H9 (cell line): ENCODE results near the gene PRCD. TPM values are rescaled to one million over a fixed set of nuclear protein-coding genes. Genes with fewer than 3 reads are reported as not detected.

Source experiments
- DNase-seq: peaks from one replicate; pipeline ENCODE4 v3.0.0-alpha.2; 2017
- H2AFZ ChIP-seq: one replicate; pipeline ENCODE4 v1.6.1; 2013; ENCODE audit warnings: mild to moderate bottlenecking, low read length, control low read depth, moderate library complexity
- H2AK5ac ChIP-seq: 2 replicates; pipeline ENCODE4 v1.6.1; 2013; ENCODE audit warnings: low read length, control low read depth, mixed read lengths; ENCODE audit not compliant: insufficient read length
- H2BK120ac ChIP-seq: one replicate; pipeline ENCODE4 v1.6.1; 2013; ENCODE audit warnings: low read depth, mild to moderate bottlenecking, low read length, control low read depth, inconsistent platforms; ENCODE audit not compliant: poor library complexity, severe bottlenecking
- H2BK12ac ChIP-seq: 2 replicates; pipeline ENCODE4 v1.6.1; 2013; ENCODE audit warnings: low read length, control low read depth, mixed read lengths, low read depth; ENCODE audit not compliant: insufficient read length
- H2BK15ac ChIP-seq: 2 replicates; pipeline ENCODE4 v1.6.1; 2013; ENCODE audit warnings: low read depth, low read length, control low read depth
- H2BK20ac ChIP-seq: one replicate; pipeline ENCODE4 v1.6.1; 2013; ENCODE audit warnings: low read depth, mild to moderate bottlenecking, low read length, control low read depth, inconsistent platforms; ENCODE audit not compliant: poor library complexity, severe bottlenecking
- H2BK5ac ChIP-seq: 2 replicates; pipeline ENCODE4 v1.6.1; 2013; ENCODE audit warnings: low read length, control low read depth, mixed read lengths; ENCODE audit not compliant: insufficient read length
- H3K14ac ChIP-seq: 2 replicates; pipeline ENCODE4 v1.6.1; 2013; ENCODE audit warnings: low read length, control low read depth; ENCODE audit not compliant: insufficient read depth
- H3K18ac ChIP-seq: 2 replicates; pipeline ENCODE4 v1.6.1; 2013; ENCODE audit warnings: low read depth, mild to moderate bottlenecking, mixed read lengths, low read length, control low read depth; ENCODE audit not compliant: insufficient read length
- H3K23ac ChIP-seq: 2 replicates; pipeline ENCODE4 v1.6.1; 2013; ENCODE audit warnings: low read length, control low read depth, mixed read lengths, low read depth; ENCODE audit not compliant: insufficient read length
- H3K23me2 ChIP-seq: 2 replicates; pipeline ENCODE4 v1.6.1; 2013; ENCODE audit warnings: low read depth, mild to moderate bottlenecking, mixed read lengths, low read length, control low read depth; ENCODE audit not compliant: insufficient read length, poor library complexity, severe bottlenecking
- H3K27ac ChIP-seq: 2 replicates; pipeline ENCODE4 v1.5.1; 2013; ENCODE audit warnings: low read length, control low read depth, mixed read lengths, low read depth; ENCODE audit not compliant: insufficient read length
- H3K27me3 ChIP-seq: 2 replicates; pipeline ENCODE4 v1.6.1; 2013; ENCODE audit warnings: low read length, control low read depth, inconsistent platforms; ENCODE audit not compliant: insufficient read depth
- H3K4ac ChIP-seq: 2 replicates; pipeline ENCODE4 v1.6.1; 2013; ENCODE audit warnings: low read depth, mild to moderate bottlenecking, control low read depth, inconsistent platforms, low read length, moderate library complexity
- H3K4me1 ChIP-seq: 2 replicates; pipeline ENCODE4 v1.6.1; 2013; ENCODE audit warnings: low read length, control low read depth, inconsistent platforms; ENCODE audit not compliant: insufficient read depth
- H3K4me2 ChIP-seq: 2 replicates; pipeline ENCODE4 v1.6.1; 2013; ENCODE audit warnings: low read length, control low read depth, mixed read lengths; ENCODE audit not compliant: insufficient read length, insufficient read depth
- H3K56ac ChIP-seq: 2 replicates; pipeline ENCODE4 v1.6.1; 2013; ENCODE audit warnings: low read depth, mild to moderate bottlenecking, mixed read lengths, low read length, control low read depth; ENCODE audit not compliant: insufficient read length
- H3K79me1 ChIP-seq: 2 replicates; pipeline ENCODE4 v1.6.1; 2013; ENCODE audit warnings: low read depth, mild to moderate bottlenecking, moderate library complexity, low read length, control low read depth, inconsistent platforms; ENCODE audit not compliant: insufficient read depth, poor library complexity, severe bottlenecking
- H3K79me2 ChIP-seq: 2 replicates; pipeline ENCODE4 v1.6.1; 2013; ENCODE audit warnings: low read length, control low read depth, inconsistent platforms; ENCODE audit not compliant: insufficient read depth
- H3K9ac ChIP-seq: 2 replicates; pipeline ENCODE4 v1.6.1; 2013; ENCODE audit warnings: low read length, control low read depth, mixed read lengths; ENCODE audit not compliant: insufficient read length; ENCODE audit errors: extremely low read depth
- H3K9me3 ChIP-seq: one replicate; pipeline ENCODE4 v1.6.1; 2013; ENCODE audit warnings: low read depth, low read length, inconsistent platforms; ENCODE audit not compliant: control insufficient read depth
- H3T11ph ChIP-seq: one replicate; pipeline ENCODE4 v1.6.1; 2013; ENCODE audit warnings: mild to moderate bottlenecking, low read length, control low read depth, inconsistent platforms
- H4K20me1 ChIP-seq: one replicate; pipeline ENCODE4 v1.6.1; 2013; ENCODE audit not compliant: control insufficient read depth, insufficient read length, insufficient read depth
- H4K5ac ChIP-seq: 2 replicates; pipeline ENCODE4 v1.6.1; 2013; ENCODE audit warnings: low read depth, mild to moderate bottlenecking, mixed read lengths, low read length, control low read depth; ENCODE audit not compliant: insufficient read length
- H4K8ac ChIP-seq: replicated peaks from 2 replicates; pipeline ENCODE4 v1.6.1; 2013; ENCODE audit warnings: low read length, control low read depth, mixed read lengths, low read depth; ENCODE audit not compliant: insufficient read length
- H4K91ac ChIP-seq: 2 replicates; pipeline ENCODE4 v1.6.1; 2013; ENCODE audit warnings: low read depth, mild to moderate bottlenecking, moderate library complexity, mixed read lengths, low read length, control low read depth; ENCODE audit not compliant: insufficient read length
- H3K27ac Mint-ChIP-seq, 3 experiments: 2 replicates in 2 of 3; 3 replicates in 1 of 3; pipeline ENCODE4 v1.8.0; 2020 to 2021; ENCODE audit warnings: mixed read lengths in 3 of 3, mild to moderate bottlenecking in 1 of 3, moderate library complexity in 1 of 3
- H3K27me3 Mint-ChIP-seq: 2 replicates; pipeline ENCODE4 v1.8.0; 2021; ENCODE audit warnings: low read depth, mild to moderate bottlenecking, moderate library complexity, mixed read lengths
- H3K36me3 Mint-ChIP-seq, 3 experiments: 2 replicates in 2 of 3; 3 replicates in 1 of 3; pipeline ENCODE4 v1.8.0; 2020 to 2021; ENCODE audit warnings: low read depth in 3 of 3, mixed read lengths in 3 of 3; ENCODE audit not compliant: insufficient read depth in 1 of 3
- H3K4me1 Mint-ChIP-seq, 2 experiments: 2 replicates each; pipeline ENCODE4 v1.8.0; 2020; ENCODE audit warnings: mixed read lengths in 2 of 2
- H3K4me3 Mint-ChIP-seq, 2 experiments: 2 replicates in 1 of 2; 3 replicates in 1 of 2; pipeline ENCODE4 v1.8.0; 2020 to 2021; ENCODE audit warnings: mild to moderate bottlenecking in 2 of 2, mixed read lengths in 2 of 2, moderate library complexity in 1 of 2
- H3K9me3 Mint-ChIP-seq, 2 experiments: 2 replicates in 1 of 2; 3 replicates in 1 of 2; pipeline ENCODE4 v1.8.0; 2020; ENCODE audit warnings: mild to moderate bottlenecking in 2 of 2, mixed read lengths in 2 of 2, moderate library complexity in 1 of 2
- CTCF ChIP-seq: fragments of 200-600 bp; sonication (generic); conservative IDR thresholded peaks from 3 replicates; pipeline ENCODE4 v1.8.0; 2021; ENCODE audit warnings: antibody characterized with exemption, mild to moderate bottlenecking
- WGBS: extraction: QIAGEN DNeasy Blood & Tissue Kit; methylation state at CpG from one replicate; pipeline ENCODE4 v1.1.7; 2013; ENCODE audit warnings: missing lambda C conversion rate, low lambda C conversion rate, mixed read lengths; ENCODE audit not compliant: insufficient read length; ENCODE audit errors: extremely low coverage; 5-methylcytosine and 5-hydroxymethylcytosine counted together
- total RNA-seq: library from RNA; stranded (reverse); gene quantifications from 2 replicates; pipeline ENCODE4 v1.2.1, GENCODE V29; 2021

The PRCD gene
- total RNA-seq, 1 experiment from 2014 or later = 0.46 TPM

DNA sequence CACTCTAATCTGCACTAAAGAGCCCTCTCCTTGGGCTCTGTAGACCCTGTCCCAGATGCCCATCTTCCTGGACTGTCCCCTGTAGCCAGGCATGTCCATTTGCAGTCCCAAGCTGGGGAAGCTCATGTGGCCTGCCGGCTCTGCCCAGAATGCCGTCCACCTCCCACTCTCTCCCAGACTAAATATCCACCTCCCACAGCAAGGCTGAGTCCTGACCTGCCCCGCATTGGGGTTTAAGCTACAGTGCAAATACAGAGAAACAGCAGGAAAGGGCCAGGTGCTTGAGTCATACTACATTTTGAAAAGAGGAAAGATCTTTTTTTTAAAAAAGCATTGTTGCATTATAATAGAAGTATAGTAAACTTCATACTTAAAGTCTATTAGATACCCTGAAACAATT is 42.8 kb downstream of the PRCD start:
- Histone ChIP-seq H3K9ac (no peak overlapping the region), H4K20me1 (peaks cover 2% of the 10 kb centered on the region), H3K23me2 (peaks cover 11% of the 10 kb centered on the region), H2AFZ (no peak overlapping the region), H2BK120ac (no peak overlapping the region), H2AK5ac (no peak overlapping the region), H3K27me3 (peaks cover 32% of the 10 kb centered on the region; the same call in 1 of the 2 replicates), H3K14ac (no peak overlapping the region), H2BK20ac (no peak overlapping the region), H2BK15ac (no peak overlapping the region), H3K4ac (no peak overlapping the region), H3K4me1 (no peaks in the 10 kb centered on the region), H3K27ac (no peak overlapping the region), H2BK12ac (no peak overlapping the region), H4K91ac (no peak overlapping the region), H4K5ac (no peak overlapping the region), H3K79me2 (no peaks in the 10 kb centered on the region), H3T11ph (no peak overlapping the region), H3K4me2 (no peak overlapping the region), H4K8ac (no peak overlapping the region), H3K9me3 (no peaks in the 10 kb centered on the region), H2BK5ac (no peak overlapping the region), H3K23ac (no peak overlapping the region), H3K56ac (no peak overlapping the region), H3K18ac (no peak overlapping the region), H3K79me1 (no peaks in the 10 kb centered on the region)
- Mint-ChIP-seq H3K36me3 (no peaks in the 10 kb centered on the region; a peak in 1 of 7 replicates), H3K9me3 (peaks cover 2 to 11% of the 10 kb centered on the region in 2 experiments; a peak in 3 of 5 replicates), H3K4me3 (no peak overlapping the region), H3K27me3 (peaks cover 68% of the 10 kb centered on the region), H3K4me1 (peaks cover 23 to 35% of the 10 kb centered on the region in 2 experiments), H3K27ac (no peak overlapping the region)
- no peak for TF ChIP-seq CTCF
- DNase-seq = no peak
- no CpG with 5 or more reads among the region's 3 CpGs for WGBS
